ENCODE measurements around the gene CLBA1. TPM values are rescaled to one million over a fixed set of nuclear protein-coding genes. Genes with fewer than 3 reads are reported as not detected.

The CLBA1 gene
- total RNA-seq, 2 experiments from 2014 or later: 0.47 to 0.67 TPM

- H3K36me3 Mint-ChIP-seq (ENCODE audit: low read depth): no peaks in the 10 kb centered on the region
- DNase-seq (no peak), ATAC-seq (no peak)
- H3K27ac Mint-ChIP-seq: no peak overlapping the region
- TF ChIP-seq, protein P1, sequence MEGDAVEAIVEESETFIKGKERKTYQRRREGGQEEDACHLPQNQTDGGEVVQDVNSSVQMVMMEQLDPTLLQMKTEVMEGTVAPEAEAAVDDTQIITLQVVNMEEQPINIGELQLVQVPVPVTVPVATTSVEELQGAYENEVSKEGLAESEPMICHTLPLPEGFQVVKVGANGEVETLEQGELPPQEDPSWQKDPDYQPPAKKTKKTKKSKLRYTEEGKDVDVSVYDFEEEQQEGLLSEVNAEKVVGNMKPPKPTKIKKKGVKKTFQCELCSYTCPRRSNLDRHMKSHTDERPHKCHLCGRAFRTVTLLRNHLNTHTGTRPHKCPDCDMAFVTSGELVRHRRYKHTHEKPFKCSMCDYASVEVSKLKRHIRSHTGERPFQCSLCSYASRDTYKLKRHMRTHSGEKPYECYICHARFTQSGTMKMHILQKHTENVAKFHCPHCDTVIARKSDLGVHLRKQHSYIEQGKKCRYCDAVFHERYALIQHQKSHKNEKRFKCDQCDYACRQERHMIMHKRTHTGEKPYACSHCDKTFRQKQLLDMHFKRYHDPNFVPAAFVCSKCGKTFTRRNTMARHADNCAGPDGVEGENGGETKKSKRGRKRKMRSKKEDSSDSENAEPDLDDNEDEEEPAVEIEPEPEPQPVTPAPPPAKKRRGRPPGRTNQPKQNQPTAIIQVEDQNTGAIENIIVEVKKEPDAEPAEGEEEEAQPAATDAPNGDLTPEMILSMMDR (IDR thresholded peaks at IDR 0.05): no peak
- no peaks in the 10 kb centered on the region for H3K27me3 Mint-ChIP-seq
- ChIA-PET POLR2A (interaction anchor here (0.6 to 1.0 kb wide), 3 partner anchors 10 to 24 kb away, joined by 3 to 4 read pairs (median 3); no protein-coding TSS in a partner anchor), CTCF (interaction anchor here (1.1 to 1.5 kb wide), 4 partner anchors 10 to 57 kb away, joined by 3 to 4 read pairs (median 3); no protein-coding TSS in a partner anchor)
- H3K4me3 Mint-ChIP-seq: no peak overlapping the region
- peaks cover 3% of the 10 kb centered on the region for H3K4me1 Mint-ChIP-seq (ENCODE audit: low read depth)
- intact Hi-C loops (cut with micrococcal nuclease): no loop called here
- no peaks in the 10 kb centered on the region for H3K9me3 Mint-ChIP-seq
These were observed 3.8 kb downstream of the CLBA1 start for GRCh38 chr14:104989236-104989950.

GRCh38 chr14:104989951-104990303, 4.3 kb downstream of the CLBA1 start:
- Mint-ChIP-seq H3K9me3 (no peaks in the 10 kb centered on the region), H3K4me1 (ENCODE audit: low read depth) (peaks cover 1% of the 10 kb centered on the region), H3K27ac (no peak overlapping the region), H3K4me3 (no peak overlapping the region), H3K27me3 (no peaks in the 10 kb centered on the region), H3K36me3 (ENCODE audit: low read depth) (no peaks in the 10 kb centered on the region)
- DNase-seq: no peak
- intact Hi-C loops (cut with micrococcal nuclease): no loop called here
- TF ChIP-seq, protein P1 (IDR thresholded peaks at IDR 0.05): no peak
- no peak for ATAC-seq
- ChIA-PET CTCF (interaction anchor here (1.1 to 1.3 kb wide), 3 partner anchors 10 to 56 kb away, joined by 3 to 4 read pairs (median 3); no protein-coding TSS in a partner anchor), POLR2A (no interaction called here)

DNA sequence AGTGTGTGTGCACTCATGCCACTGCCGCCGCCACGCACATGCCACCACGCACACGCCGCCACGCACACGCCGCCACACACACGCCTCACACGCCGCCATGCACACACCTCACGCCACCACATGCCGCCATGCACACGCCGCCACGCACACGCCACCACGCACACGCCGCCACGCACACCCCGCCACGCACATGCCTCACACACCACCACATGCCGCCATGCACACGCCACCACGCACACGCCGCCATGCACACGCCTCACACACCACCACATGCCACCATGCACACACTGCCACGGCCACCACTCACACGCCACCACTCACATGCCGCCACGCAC, 6.3 kb downstream of the CLBA1 start:
- no peaks in the 10 kb centered on the region for H3K9me3 Mint-ChIP-seq
- H3K4me3 Mint-ChIP-seq: no peak overlapping the region
- no peaks in the 10 kb centered on the region for H3K36me3 Mint-ChIP-seq (ENCODE audit: low read depth)
- POLR2A ChIA-PET: no interaction called here
- H3K27ac Mint-ChIP-seq: no peak overlapping the region
- TF ChIP-seq, protein P1 (IDR thresholded peaks at IDR 0.05): no peak
- intact Hi-C loops (cut with micrococcal nuclease): no loop called here
- H3K4me1 Mint-ChIP-seq (ENCODE audit: low read depth): no peaks in the 10 kb centered on the region
- no peaks in the 10 kb centered on the region for H3K27me3 Mint-ChIP-seq
- CTCF ChIA-PET: no interaction called here
- no peak for DNase-seq
- ATAC-seq: no peak

DNA sequence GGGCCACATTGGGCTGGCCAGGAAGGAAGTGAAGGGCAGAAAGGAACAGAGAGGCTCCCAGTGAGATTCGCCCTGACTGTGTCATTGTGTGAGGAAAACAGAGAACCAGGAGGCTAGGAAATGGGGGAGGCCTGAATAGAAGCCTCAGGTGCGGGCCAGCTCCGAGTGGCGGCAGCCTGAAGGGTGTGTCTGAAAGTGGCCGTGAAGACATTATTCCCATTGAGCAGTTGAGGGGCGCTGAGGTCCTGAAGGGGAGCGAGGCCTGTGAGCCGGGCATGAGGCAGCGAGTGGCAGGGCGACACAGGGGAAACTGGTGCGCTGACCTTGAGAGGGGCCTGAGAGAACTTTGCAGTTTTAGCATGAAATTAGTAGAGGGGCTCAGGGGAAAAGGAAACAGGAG, 6.9 kb downstream of the CLBA1 start:
- TF ChIP-seq, protein P1 (IDR thresholded peaks at IDR 0.05): no peak
- H3K27me3 Mint-ChIP-seq: no peaks in the 10 kb centered on the region
- DNase-seq (no peak), ATAC-seq (no peak)
- H3K4me3 Mint-ChIP-seq: no peak overlapping the region
- intact Hi-C loops (cut with micrococcal nuclease): no loop called here
- ChIA-PET CTCF (no interaction called here), POLR2A (interaction anchor here (1.2 kb wide), 1 partner anchor 8 kb away, joined by 3 read pairs; no protein-coding TSS in a partner anchor)
- H3K36me3 Mint-ChIP-seq (ENCODE audit: low read depth): no peaks in the 10 kb centered on the region
- H3K9me3 Mint-ChIP-seq: no peaks in the 10 kb centered on the region
- no peak overlapping the region for H3K27ac Mint-ChIP-seq
- no peaks in the 10 kb centered on the region for H3K4me1 Mint-ChIP-seq (ENCODE audit: low read depth)

DNA sequence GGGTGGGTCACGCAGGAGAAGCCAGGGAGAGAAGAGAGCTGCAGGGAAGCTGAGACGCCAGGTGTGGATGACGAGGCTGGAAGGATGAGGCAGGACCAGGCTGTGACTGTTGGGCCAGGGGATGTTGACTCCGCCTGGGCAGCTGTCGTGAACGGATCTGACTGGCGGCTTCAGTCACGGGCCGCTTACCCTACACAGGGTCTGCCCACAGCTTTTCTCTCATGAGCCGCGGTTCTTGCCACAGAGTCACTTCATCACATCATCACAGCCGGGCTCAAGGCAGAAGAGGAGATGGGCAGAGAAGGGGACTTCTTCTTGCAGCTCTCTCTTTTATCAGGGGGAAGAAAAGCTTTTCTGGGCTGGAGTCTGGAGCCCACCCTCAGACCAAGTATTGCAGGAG, 7.7 kb downstream of the CLBA1 start:
- H3K4me1 Mint-ChIP-seq (ENCODE audit: low read depth): no peaks in the 10 kb centered on the region
- CTCF ChIA-PET: interaction anchor here (0.9 to 1.2 kb wide), 3 partner anchors 8 to 65 kb away, joined by 3 read pairs; partner anchors contain the start of gene CLBA1
- DNase-seq (no peak), ATAC-seq (no peak)
- H3K36me3 Mint-ChIP-seq (ENCODE audit: low read depth): no peaks in the 10 kb centered on the region
- intact Hi-C loops (cut with micrococcal nuclease): no loop called here
- H3K27ac Mint-ChIP-seq: no peak overlapping the region
- no peak overlapping the region for H3K4me3 Mint-ChIP-seq
- no peaks in the 10 kb centered on the region for H3K27me3 Mint-ChIP-seq
- POLR2A ChIA-PET: interaction anchor here (0.8 to 1.2 kb wide), 3 partner anchors 9 to 25 kb away, joined by 3 to 4 read pairs (median 4); no protein-coding TSS in a partner anchor
- H3K9me3 Mint-ChIP-seq: no peaks in the 10 kb centered on the region
- TF ChIP-seq, protein P1 (IDR thresholded peaks at IDR 0.05): no peak

Data from activated CD8-positive, alpha-beta T cell treated with anti-CD3 and anti-CD28 coated beads for 36 hours (primary cell).